Muscle of leg (tissue), 11 donors: ENCODE results near the gene CNST. TPM values are rescaled to one million over a fixed set of nuclear protein-coding genes. Genes with fewer than 3 reads are reported as not detected.
"Not testable (repeated sequence)": the region's sequence is repeated elsewhere in the genome, so short reads cannot be mapped to it uniquely, and the experiment has no call there.

ENCODE experiments used
- DNase-seq: peaks from one replicate; pipeline ENCODE4 v3.0.0; 2013
- H3K27ac ChIP-seq: one replicate; pipeline ENCODE4 v1.5.1; 2013; ENCODE audit warnings: mild to moderate bottlenecking, low read length, control low read depth
- H3K27me3 ChIP-seq: one replicate; pipeline ENCODE4 v1.6.1; 2013; ENCODE audit warnings: low read length; ENCODE audit not compliant: control insufficient read depth, insufficient read depth
- H3K36me3 ChIP-seq: one replicate; pipeline ENCODE4 v1.6.1; 2013; ENCODE audit warnings: low read length; ENCODE audit not compliant: control insufficient read depth, insufficient read depth
- H3K4me1 ChIP-seq: one replicate; pipeline ENCODE4 v1.6.1; 2013; ENCODE audit warnings: low read length; ENCODE audit not compliant: control insufficient read depth, insufficient read depth
- H3K4me3 ChIP-seq: one replicate; pipeline ENCODE4 v1.5.1; 2013; ENCODE audit warnings: low read length, control low read depth
- H3K9me3 ChIP-seq: replicated peaks from 2 replicates; pipeline ENCODE4 v1.6.1; 2013; ENCODE audit warnings: low read depth, low read length; ENCODE audit not compliant: control insufficient read depth
- WGBS: methylation state at CpG from one replicate; pipeline ENCODE4 v1.1.5; 2013; ENCODE audit warnings: missing lambda C conversion rate; ENCODE audit not compliant: insufficient coverage; 5-methylcytosine and 5-hydroxymethylcytosine counted together
- polyA plus RNA-seq, 8 donors: library from polyadenylated mRNA; unstranded; fragments of 120-200 nt; gene quantifications; one replicate each; pipeline versions ENCODE4 v1.2.1 to v1.2.3, GENCODE V29; 2013; ENCODE audit warnings: inconsistent platforms in 1 of 8, low replicate concordance in 1 of 8; ENCODE audit not compliant: insufficient read length in 8 of 8, insufficient read depth in 1 of 8
- total RNA-seq: library from RNA; stranded (reverse); fragments of 120-200 nt; gene quantifications from one replicate; pipeline ENCODE4 v1.2.4, GENCODE V29; 2013

Gene CNST
- total and polyA plus RNA-seq, 9 donors, result 10.5 to 15.3 (median 13.0) TPM

DNA sequence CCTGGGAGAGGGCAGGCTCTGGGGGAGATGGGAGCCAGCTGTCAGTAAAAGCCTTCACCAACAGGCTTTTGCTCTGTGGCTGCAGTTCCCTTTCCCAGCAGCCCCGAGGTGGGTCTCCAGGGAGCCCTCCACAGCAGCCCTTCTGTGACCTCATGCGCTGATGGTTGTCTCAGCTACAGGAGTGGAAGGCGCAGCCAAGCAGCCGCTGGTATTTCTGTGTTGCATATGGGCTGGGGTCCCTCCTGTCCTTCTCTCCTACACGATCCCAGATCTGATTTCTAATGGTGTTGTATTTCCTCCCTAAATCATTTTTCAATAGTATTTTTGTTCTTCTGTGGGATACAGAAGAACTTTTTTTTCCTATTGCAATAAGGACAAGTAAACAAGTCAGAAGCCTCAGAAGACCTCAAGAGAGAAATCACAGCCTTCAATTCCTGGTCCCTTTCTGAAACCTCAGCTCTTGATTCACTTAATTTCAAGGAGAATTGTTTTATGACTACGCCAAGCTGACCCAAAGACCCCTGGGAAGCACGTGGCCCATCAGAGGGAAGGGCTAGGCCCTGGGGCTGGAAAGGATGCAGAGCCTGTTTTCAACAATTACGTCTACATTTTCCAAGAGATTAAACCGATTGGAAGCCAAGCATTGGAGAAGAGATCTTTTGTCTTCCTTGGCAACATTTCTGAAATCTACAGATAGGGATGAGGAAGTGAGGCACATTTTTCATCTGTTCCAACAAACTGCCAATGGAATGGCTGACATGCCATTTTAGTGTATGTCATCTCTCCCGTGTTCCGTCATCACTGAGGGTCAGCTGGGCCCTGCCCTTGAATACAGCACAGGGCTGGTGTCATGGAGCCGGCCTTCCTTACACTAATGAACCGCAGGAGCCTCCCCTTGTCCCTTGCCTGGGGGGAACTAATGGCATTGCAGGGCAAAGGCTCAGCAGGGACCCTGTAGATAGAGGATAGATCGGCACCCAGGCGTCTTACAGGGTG, 115.9 kb downstream of the CNST start:
- WGBS, result 54% methylated on average over 8 of the region's 15 CpGs
- Histone ChIP-seq H3K36me3 (no peaks in the 10 kb centered on the region), H3K4me3 (no peak overlapping the region), H3K9me3 (no peaks in the 10 kb centered on the region), H3K4me1 (peaks cover 38% of the 10 kb centered on the region), H3K27ac (peak overlapping the region; percentile 82), H3K27me3 (no peaks in the 10 kb centered on the region)
- peak; percentile 76 for DNase-seq

DNA sequence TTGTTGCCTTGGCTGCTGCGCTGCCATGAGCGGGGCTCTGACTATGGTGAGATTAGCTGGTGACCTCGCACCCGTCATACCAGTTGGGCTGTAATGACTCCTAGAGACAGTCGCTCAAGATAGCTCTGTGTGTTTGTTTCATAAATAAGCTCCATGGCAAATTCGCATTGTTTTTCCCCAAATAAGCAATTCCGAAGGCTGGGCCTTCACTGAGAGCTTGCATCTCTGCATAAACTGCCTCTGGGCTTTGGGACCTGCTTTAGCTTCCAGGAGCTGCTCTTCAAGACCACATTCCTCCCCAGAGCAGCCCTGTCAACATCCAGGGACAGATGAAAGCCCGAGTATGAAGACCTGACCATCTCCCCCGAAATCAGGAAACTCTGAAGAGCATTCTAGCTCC, 117.3 kb downstream of the CNST start:
- 87% methylated on average over 6 of the region's 9 CpGs for WGBS
- Histone ChIP-seq H3K4me3 (no peak overlapping the region), H3K27me3 (no peaks in the 10 kb centered on the region), H3K9me3 (no peaks in the 10 kb centered on the region), H3K4me1 (peaks cover 38% of the 10 kb centered on the region), H3K27ac (no peak overlapping the region), H3K36me3 (no peaks in the 10 kb centered on the region)
- DNase-seq, result no peak

DNA sequence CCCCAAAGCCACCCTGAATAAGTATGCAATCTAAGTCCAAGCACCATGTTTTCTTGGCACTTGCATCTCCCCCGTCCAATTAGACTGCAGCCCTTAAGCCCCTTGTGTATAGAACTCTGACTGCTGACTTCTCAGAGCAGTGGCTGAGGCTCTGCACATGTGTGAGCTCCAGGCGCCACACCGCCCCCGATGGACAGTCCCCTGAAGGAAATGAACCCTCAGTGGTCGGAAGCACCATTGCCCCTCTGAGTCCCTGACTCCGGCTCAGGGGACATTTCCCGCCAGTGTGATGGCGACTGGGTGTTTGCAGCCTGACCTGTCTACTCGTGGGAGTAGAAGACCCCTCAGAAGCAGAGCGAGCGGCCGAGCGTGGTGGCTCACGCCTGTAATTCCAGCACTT, 120.7 kb downstream of the CNST start:
- no peaks in the 10 kb centered on the region for H3K27me3 ChIP-seq
- H3K4me3 ChIP-seq, result no peak overlapping the region
- H3K9me3 ChIP-seq, result no peaks in the 10 kb centered on the region
- WGBS, result 66% methylated on average over 14 of the region's 14 CpGs
- H3K4me1 ChIP-seq, result peaks cover 21% of the 10 kb centered on the region
- no peak for DNase-seq
- H3K36me3 ChIP-seq, result no peaks in the 10 kb centered on the region
- H3K27ac ChIP-seq, result no peak overlapping the region

DNA sequence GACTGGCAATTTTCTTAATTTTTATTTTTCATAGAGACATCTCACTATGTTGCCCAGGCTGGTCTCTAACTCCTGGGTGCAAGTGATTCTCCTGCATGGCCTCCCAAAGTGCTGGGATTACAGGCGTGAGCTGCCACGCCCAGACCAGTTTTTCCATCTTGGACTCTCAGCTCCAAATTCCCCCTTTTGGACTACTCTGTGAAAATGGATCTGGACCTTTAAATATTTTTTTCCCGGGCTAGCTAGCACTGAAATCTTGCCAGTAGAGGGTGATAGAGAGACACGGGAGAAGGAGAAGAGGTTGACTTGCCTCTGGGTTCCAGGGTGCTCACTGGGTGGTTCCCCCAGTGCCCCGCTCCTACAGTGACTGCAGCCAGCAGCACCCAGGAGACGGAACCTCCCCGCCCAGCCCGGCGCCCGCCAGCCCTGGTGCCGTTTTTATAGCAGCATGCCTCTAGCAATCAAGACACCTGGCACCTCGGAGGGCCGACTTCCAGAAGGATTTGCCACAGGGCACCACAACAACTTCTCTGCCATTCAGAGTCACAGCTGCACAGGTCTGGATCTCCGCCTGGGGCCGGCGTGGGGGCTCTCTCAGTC, 123.3 kb downstream of the CNST start:
- 10% methylated on average over 12 of the region's 16 CpGs for WGBS
- Histone ChIP-seq H3K36me3 (no peaks in the 10 kb centered on the region), H3K4me1 (peaks cover 15% of the 10 kb centered on the region), H3K27ac (no peak overlapping the region), H3K4me3 (peak overlapping the region; percentile 30), H3K9me3 (peaks cover 3% of the 10 kb centered on the region), H3K27me3 (no peaks in the 10 kb centered on the region)
- DNase-seq, result peak; percentile 82

DNA sequence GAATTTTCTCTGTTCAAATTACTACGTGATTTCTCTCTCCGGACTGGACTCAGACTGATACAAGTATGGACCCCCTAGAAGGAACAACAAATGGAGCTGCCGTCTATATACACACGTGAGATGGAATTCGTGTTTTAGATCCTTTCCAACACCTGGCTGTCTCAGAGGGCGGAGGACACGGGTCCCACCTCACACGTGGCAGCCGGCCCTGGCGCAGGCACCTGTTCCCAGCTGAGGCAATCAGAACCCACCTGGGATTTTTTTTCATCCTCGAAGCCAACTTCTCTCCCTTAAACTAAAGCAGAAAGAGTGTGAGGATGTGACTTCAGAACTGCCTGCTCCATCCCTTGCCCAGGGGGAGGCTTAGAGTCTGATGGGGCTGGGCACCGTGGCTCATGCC, 123.8 kb downstream of the CNST start:
- Histone ChIP-seq H3K27me3 (no peaks in the 10 kb centered on the region), H3K36me3 (no peaks in the 10 kb centered on the region), H3K4me3 (peak overlapping the region; percentile 30), H3K27ac (no peak overlapping the region), H3K4me1 (peaks cover 15% of the 10 kb centered on the region), H3K9me3 (peaks cover 6% of the 10 kb centered on the region)
- WGBS, result 57% methylated on average over 6 of the region's 12 CpGs
- no peak for DNase-seq

DNA sequence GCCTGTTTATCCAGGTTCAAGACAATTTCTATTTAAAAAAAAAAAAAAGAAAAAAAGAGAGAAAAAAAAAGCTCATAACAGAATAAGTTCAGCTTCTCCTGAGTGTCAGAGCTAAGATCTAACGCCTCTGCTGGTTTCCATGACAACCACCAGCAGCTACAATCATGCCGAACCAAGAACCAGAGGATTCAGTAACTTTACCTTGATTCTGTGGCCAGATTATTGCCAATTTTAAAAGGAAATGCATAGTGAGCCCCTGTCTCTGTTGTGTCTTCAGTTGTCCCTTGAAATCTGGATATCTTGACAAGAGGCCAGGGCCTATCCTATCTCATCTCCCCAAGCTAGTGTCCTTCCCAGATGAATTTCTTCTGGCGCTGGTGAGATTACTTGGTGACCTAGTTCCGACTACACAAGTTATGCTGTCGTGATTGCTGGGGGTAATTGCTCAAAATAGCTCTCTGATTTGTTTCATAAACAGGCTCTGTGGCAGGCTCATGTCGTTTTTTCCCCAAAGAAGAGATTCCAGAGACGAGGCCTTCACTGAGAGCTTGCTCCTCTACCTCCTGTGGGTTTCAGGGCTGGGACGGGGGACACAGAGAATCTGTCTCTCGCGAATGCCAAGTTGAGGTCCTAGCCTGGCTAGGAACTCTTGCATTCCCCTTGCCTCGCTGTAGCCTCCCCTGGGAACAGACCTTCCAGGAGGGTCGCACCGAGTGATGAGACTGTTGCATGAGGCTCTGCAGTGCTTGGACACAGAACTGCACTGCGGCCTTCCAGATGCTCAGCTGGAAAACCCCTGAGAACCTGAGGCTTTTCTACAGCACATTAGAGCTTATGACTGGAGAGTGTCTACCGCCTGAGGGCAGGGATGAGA, 125.6 kb downstream of the CNST start:
- H3K27me3 ChIP-seq, result no peaks in the 10 kb centered on the region
- DNase-seq, result peak; percentile 38
- no peak overlapping the region for H3K4me3 ChIP-seq
- peaks cover 20% of the 10 kb centered on the region for H3K4me1 ChIP-seq
- no peaks in the 10 kb centered on the region for H3K36me3 ChIP-seq
- peaks cover 8% of the 10 kb centered on the region for H3K9me3 ChIP-seq
- WGBS, result 58% methylated on average over 10 of the region's 15 CpGs
- H3K27ac ChIP-seq, result no peak overlapping the region

DNA sequence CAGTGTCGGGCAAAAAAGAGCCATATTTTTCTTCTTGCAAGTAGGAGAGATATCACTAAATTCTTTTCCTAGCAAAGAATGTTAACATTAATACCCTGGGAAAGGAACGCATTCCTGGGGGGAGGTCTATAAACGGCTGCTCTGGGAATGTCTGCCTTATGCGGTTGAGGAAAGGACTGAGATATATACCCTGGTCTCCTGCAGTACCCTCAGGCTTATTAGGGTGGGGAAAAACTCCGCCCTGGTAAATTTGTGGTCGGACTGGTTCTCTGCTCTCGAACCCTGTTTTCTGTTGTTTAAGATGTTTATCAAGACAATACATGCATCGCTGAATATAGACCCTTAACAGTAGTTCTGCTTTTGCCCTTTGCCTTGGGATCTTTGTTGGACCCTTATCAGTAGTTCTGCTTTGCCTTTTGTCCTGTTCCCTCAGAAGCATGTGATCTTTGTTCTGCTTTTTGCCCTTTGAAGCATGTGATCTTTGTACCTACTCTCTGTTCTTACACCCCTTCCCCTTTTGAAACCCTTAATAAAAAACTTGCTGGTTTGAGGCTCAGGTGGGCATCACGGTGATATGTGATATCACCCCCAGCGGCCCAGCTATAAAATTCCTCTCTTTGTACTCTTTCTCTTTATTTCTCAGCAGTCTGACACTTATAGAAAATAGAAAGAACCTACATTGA, 128.1 kb downstream of the CNST start:
- DNase-seq, H3K4me3 ChIP-seq, H3K27me3 ChIP-seq, H3K9me3 ChIP-seq, H3K36me3 ChIP-seq, H3K27ac ChIP-seq: not testable (repeated sequence)
- H3K4me1 ChIP-seq, result peaks cover 30% of the 10 kb centered on the region
- 74% methylated on average over 3 of the region's 10 CpGs for WGBS

DNA sequence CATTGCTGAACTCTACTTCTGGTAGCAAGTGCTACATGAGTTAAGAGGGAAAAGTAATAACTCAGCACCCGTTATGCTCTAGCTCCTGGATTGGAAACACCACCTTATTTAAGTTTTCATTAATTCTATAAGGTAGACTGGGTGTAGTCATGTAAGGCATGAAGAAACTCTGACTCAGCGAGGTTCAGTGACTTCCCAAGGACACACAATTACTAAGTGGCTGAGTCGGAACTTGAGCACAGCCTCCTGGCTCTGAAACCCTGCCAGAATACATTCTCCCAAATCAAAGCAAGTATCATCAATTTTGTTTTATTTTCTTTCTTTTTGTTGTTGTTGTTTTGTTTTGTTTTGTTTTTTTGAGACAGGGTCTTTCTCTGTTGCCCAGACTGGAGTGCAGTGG, 128.9 kb downstream of the CNST start:
- Histone ChIP-seq H3K9me3 (peaks cover 8% of the 10 kb centered on the region), H3K36me3 (no peaks in the 10 kb centered on the region), H3K4me1 (peaks cover 24% of the 10 kb centered on the region), H3K4me3 (no peak overlapping the region), H3K27ac (no peak overlapping the region), H3K27me3 (no peaks in the 10 kb centered on the region)
- WGBS, result no CpG with 5 or more reads among the region's 3 CpGs
- DNase-seq, result no peak

DNA sequence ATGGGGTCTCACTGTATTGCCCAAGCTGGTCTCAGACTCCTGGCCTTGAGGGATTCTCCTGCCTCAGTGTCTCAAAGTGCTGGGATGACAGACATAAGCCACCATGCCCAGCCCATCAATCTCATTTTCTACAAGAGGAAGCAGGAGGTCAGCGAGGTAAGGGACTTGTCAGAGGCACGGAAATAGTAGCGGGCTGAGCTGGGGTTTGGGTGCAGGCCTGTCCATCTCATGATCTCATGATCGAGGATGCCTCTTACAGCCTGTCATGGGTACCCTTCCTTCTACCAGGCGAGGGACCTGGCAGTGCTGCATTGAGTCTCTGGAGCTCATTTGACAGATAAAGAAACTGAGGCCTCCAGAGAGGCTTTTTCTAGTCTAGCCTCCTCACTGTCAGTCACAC, 129.4 kb downstream of the CNST start:
- 98% methylated on average over 5 of the region's 5 CpGs for WGBS
- no peaks in the 10 kb centered on the region for H3K27me3 ChIP-seq
- H3K4me3 ChIP-seq, result no peak overlapping the region
- DNase-seq, result no peak
- no peak overlapping the region for H3K27ac ChIP-seq
- H3K4me1 ChIP-seq, result peaks cover 21% of the 10 kb centered on the region
- H3K9me3 ChIP-seq, result peaks cover 8% of the 10 kb centered on the region
- H3K36me3 ChIP-seq, result no peaks in the 10 kb centered on the region
